GM06990 (cell line): ENCODE measurements around the gene LCORL.

Experiments
- DNase-seq: peaks from one replicate; pipeline ENCODE4 v3.0.0-alpha.2; 2011; ENCODE audit not compliant: insufficient read length; ENCODE audit errors: extremely low read depth
- H3K27me3 ChIP-seq: replicated peaks from 2 replicates; pipeline ENCODE4 v1.6.0; 2011; ENCODE audit warnings: low read length; ENCODE audit not compliant: control insufficient read depth, insufficient read depth
- H3K36me3 ChIP-seq: 2 replicates; pipeline ENCODE4 v1.5.1; 2011; ENCODE audit warnings: low read length; ENCODE audit not compliant: control insufficient read depth, insufficient read depth
- H3K4me3 ChIP-seq: replicated peaks from 2 replicates; pipeline ENCODE4 v1.5.1; 2011; ENCODE audit warnings: low read depth, mild to moderate bottlenecking, control low read depth, low read length
- CTCF ChIP-seq: IDR thresholded peaks from 2 replicates; pipeline ENCODE4 v1.5.1; 2011; ENCODE audit warnings: low read length, control low read depth, mild to moderate bottlenecking, inconsistent platforms; ENCODE audit not compliant: insufficient read depth, poor library complexity, severe bottlenecking

LCORL gene

GRCh38 chr4:18056030-18056429, 34.5 kb upstream of the LCORL start:
- TF ChIP-seq CTCF = no peak
- Histone ChIP-seq H3K4me3 (no peak overlapping the region), H3K36me3 (no peaks in the 10 kb centered on the region), H3K27me3 (no peaks in the 10 kb centered on the region)
- DNase-seq = no peak

- no peaks in the 10 kb centered on the region for H3K36me3 ChIP-seq
- no peak overlapping the region for H3K4me3 ChIP-seq
- DNase-seq = no peak
- TF ChIP-seq CTCF = no peak
- no peaks in the 10 kb centered on the region for H3K27me3 ChIP-seq
Observed at GRCh38 chr4:18052158-18052557, 30.6 kb upstream of the LCORL start.

GRCh38 chr4:18051281-18051680, 29.7 kb upstream of the LCORL start:
- no peak for DNase-seq
- no peaks in the 10 kb centered on the region for H3K36me3 ChIP-seq
- no peak overlapping the region for H3K4me3 ChIP-seq
- no peak for TF ChIP-seq CTCF
- H3K27me3 ChIP-seq = no peaks in the 10 kb centered on the region

DNA sequence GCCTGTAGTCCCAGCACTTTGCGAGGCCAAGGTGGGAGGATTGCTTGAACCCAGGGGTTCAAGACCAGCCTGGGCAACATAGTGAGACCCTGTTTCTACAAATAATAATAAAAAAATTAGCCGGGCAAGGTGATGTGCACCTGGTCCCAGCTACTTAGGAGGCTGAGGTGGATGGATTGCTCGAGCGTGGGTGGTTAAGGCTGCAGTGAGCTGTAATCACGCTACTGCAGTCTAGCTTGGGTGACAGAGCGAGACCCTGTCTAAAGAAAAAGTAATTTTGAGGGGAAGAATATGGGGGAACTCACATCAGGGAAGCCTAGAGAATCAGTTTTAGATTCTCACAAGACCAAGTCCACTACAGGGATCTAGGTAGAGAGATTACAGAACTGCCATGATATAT, 28.9 kb upstream of the LCORL start:
- no peak overlapping the region for H3K4me3 ChIP-seq
- no peak for DNase-seq
- H3K27me3 ChIP-seq = no peaks in the 10 kb centered on the region
- no peaks in the 10 kb centered on the region for H3K36me3 ChIP-seq
- no peak for TF ChIP-seq CTCF

- Histone ChIP-seq H3K36me3 (no peaks in the 10 kb centered on the region), H3K4me3 (no peak overlapping the region), H3K27me3 (no peaks in the 10 kb centered on the region)
- no peak for DNase-seq
- TF ChIP-seq CTCF = no peak
Observed at GRCh38 chr4:18049446-18049845, 27.9 kb upstream of the LCORL start.

- no peaks in the 10 kb centered on the region for H3K36me3 ChIP-seq
- no peak overlapping the region for H3K4me3 ChIP-seq
- DNase-seq = no peak
- no peaks in the 10 kb centered on the region for H3K27me3 ChIP-seq
- TF ChIP-seq CTCF = peak; percentile 28
Observed at GRCh38 chr4:18042754-18043153, 21.2 kb upstream of the LCORL start.
